ENCODE measurements around the gene ATG5. TPM values are rescaled to one million over a fixed set of nuclear protein-coding genes. Genes with fewer than 3 reads are reported as not detected.

ATG5 gene
- total RNA-seq, 3 donors from 2014 or later (not counting 1 experiment from before 2014, with no cell fraction given), result 27.5 to 39.0 (median 35.4) TPM

GRCh38 chr6:106204961-106205360, 120.6 kb downstream of the ATG5 start:
- Mint-ChIP-seq H3K27me3 (ENCODE audit: low read depth in 2 of 2) (no peaks in the 10 kb centered on the region), H3K4me1 (peaks cover 21 to 25% of the 10 kb centered on the region in 2 donors), H3K9me3 (no peaks in the 10 kb centered on the region), H3K27ac (peak overlapping the region; percentile 86 to 87), H3K36me3 (no peaks in the 10 kb centered on the region), H3K4me3 (peak overlapping the region; percentile 43)
- intact Hi-C loops (cut with micrococcal nuclease), result no loop called here
- TF ChIP-seq, protein P1, sequence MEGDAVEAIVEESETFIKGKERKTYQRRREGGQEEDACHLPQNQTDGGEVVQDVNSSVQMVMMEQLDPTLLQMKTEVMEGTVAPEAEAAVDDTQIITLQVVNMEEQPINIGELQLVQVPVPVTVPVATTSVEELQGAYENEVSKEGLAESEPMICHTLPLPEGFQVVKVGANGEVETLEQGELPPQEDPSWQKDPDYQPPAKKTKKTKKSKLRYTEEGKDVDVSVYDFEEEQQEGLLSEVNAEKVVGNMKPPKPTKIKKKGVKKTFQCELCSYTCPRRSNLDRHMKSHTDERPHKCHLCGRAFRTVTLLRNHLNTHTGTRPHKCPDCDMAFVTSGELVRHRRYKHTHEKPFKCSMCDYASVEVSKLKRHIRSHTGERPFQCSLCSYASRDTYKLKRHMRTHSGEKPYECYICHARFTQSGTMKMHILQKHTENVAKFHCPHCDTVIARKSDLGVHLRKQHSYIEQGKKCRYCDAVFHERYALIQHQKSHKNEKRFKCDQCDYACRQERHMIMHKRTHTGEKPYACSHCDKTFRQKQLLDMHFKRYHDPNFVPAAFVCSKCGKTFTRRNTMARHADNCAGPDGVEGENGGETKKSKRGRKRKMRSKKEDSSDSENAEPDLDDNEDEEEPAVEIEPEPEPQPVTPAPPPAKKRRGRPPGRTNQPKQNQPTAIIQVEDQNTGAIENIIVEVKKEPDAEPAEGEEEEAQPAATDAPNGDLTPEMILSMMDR (IDR thresholded peaks at IDR 0.05), result no peak
- Histone ChIP-seq H3K4me3 (ENCODE audit: low read length) (no peak overlapping the region), H3K4me1 (ENCODE audit: control insufficient read depth, insufficient read depth, low read length) (no peaks in the 10 kb centered on the region), H3K27me3 (ENCODE audit: control insufficient read depth, insufficient read depth, low read length) (no peaks in the 10 kb centered on the region), H3K36me3 (ENCODE audit: control insufficient read depth, insufficient read depth, low read length) (peaks cover 8% of the 10 kb centered on the region), H3K27ac (ENCODE audit: low read length) (peak overlapping the region; percentile 4), H3K9me3 (ENCODE audit: control insufficient read depth, insufficient read depth, low read length) (no peaks in the 10 kb centered on the region)
- DNase-seq (no peak), ATAC-seq (peak in 1 of 3 donors; percentile 59)
- 12% methylated on average over 1 of the region's 2 CpGs for WGBS (ENCODE audit: insufficient coverage)

- Histone ChIP-seq H3K27me3 (ENCODE audit: control insufficient read depth, insufficient read depth, low read length) (no peaks in the 10 kb centered on the region), H3K9me3 (ENCODE audit: control insufficient read depth, insufficient read depth, low read length) (no peaks in the 10 kb centered on the region), H3K4me1 (ENCODE audit: control insufficient read depth, insufficient read depth, low read length) (peaks cover 13% of the 10 kb centered on the region), H3K36me3 (ENCODE audit: control insufficient read depth, insufficient read depth, low read length) (peaks cover 8% of the 10 kb centered on the region), H3K4me3 (ENCODE audit: low read length) (no peak overlapping the region), H3K27ac (ENCODE audit: low read length) (no peak overlapping the region)
- DNase-seq (no peak), ATAC-seq (no peak)
- Mint-ChIP-seq H3K36me3 (no peaks in the 10 kb centered on the region), H3K4me3 (no peak overlapping the region), H3K27ac (peak overlapping the region; percentile 70 to 95), H3K9me3 (peaks cover 0 to 2% of the 10 kb centered on the region in 2 donors), H3K4me1 (peaks cover 55 to 59% of the 10 kb centered on the region in 2 donors), H3K27me3 (ENCODE audit: low read depth in 2 of 2) (no peaks in the 10 kb centered on the region)
- no CpG with 5 or more reads among the region's 1 CpG for WGBS (ENCODE audit: insufficient coverage)
- TF ChIP-seq, protein P1 (IDR thresholded peaks at IDR 0.05), result no peak
- intact Hi-C loops (cut with micrococcal nuclease), result loop anchor here (5.0 kb wide), 1 partner anchor 208 kb away; no protein-coding TSS in a partner anchor
Measured at GRCh38 chr6:106199998-106200397, 125.6 kb downstream of the ATG5 start.

DNA sequence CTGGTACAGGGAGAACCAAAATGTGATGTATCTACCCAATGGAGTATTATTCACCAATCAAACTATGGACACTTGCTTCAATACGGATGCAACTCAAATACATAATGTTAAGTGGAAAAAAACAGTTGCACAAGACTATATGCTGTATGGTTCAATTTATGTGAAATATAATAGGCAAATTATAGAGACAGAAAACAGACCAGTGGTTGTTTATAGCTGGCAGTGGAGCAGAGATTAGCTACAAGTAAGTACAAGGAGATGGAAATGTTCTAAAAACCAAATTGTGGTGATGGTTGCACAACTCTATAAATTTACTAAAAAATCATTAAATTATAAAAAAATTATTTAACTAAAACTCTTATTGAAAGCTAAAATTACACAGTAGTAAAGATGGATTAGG, 126.2 kb downstream of the ATG5 start:
- H3K4me1 ChIP-seq (ENCODE audit: control insufficient read depth, insufficient read depth, low read length), result peaks cover 17% of the 10 kb centered on the region
- H3K9me3 Mint-ChIP-seq, result peaks cover 0 to 2% of the 10 kb centered on the region in 2 donors
- TF ChIP-seq, protein P1 (IDR thresholded peaks at IDR 0.05), result no peak
- WGBS (ENCODE audit: insufficient coverage), result no CpG with 5 or more reads among the region's 1 CpG
- H3K4me3 Mint-ChIP-seq, result no peak overlapping the region
- H3K27ac ChIP-seq (ENCODE audit: low read length), result no peak overlapping the region
- peaks cover 55 to 59% of the 10 kb centered on the region in 2 donors for H3K4me1 Mint-ChIP-seq
- H3K27ac Mint-ChIP-seq, result peak overlapping the region; percentile 70 to 95
- no peaks in the 10 kb centered on the region for H3K36me3 Mint-ChIP-seq
- intact Hi-C loops (cut with micrococcal nuclease), result loop anchor here (5.0 kb wide), 1 partner anchor 207 kb away; no protein-coding TSS in a partner anchor
- no peaks in the 10 kb centered on the region for H3K9me3 ChIP-seq (ENCODE audit: control insufficient read depth, insufficient read depth, low read length)
- no peak for DNase-seq
- no peaks in the 10 kb centered on the region for H3K27me3 ChIP-seq (ENCODE audit: control insufficient read depth, insufficient read depth, low read length)
- ATAC-seq, result no peak
- peaks cover 8% of the 10 kb centered on the region for H3K36me3 ChIP-seq (ENCODE audit: control insufficient read depth, insufficient read depth, low read length)
- no peaks in the 10 kb centered on the region for H3K27me3 Mint-ChIP-seq (ENCODE audit: low read depth in 2 of 2)
- no peak overlapping the region for H3K4me3 ChIP-seq (ENCODE audit: low read length)

DNA sequence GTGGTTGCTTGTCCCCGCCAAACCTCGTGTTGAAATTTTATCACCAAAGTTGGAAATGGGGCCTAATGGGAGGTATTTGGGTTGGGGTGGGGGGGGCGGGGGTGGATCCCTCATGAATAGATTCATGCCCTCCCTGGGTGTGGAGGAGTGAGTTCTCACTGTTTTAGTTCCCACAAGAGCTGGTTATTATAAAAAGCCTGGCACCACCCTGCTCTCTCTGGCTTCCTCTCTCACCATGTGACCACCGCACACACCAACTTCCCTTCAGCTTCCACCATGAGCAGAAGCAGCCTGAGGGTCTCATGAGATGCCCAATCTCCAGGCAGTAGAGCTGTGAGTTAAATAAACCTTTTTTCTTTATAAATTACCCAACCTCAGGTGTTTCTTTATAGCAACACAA, 128.1 kb downstream of the ATG5 start:
- peak; percentile 25 to 50 for DNase-seq
- peak overlapping the region; percentile 80 for H3K4me3 Mint-ChIP-seq

More for the DNA sequence above, 128.1 kb downstream of the ATG5 start:
- peaks cover 0 to 2% of the 10 kb centered on the region in 2 donors for H3K9me3 Mint-ChIP-seq
- TF ChIP-seq, protein P1 (IDR thresholded peaks at IDR 0.05), result no peak
- Histone ChIP-seq H3K4me1 (ENCODE audit: control insufficient read depth, insufficient read depth, low read length) (peaks cover 20% of the 10 kb centered on the region), H3K27ac (ENCODE audit: low read length) (peak overlapping the region; percentile 47), H3K27me3 (ENCODE audit: control insufficient read depth, insufficient read depth, low read length) (no peaks in the 10 kb centered on the region), H3K36me3 (ENCODE audit: control insufficient read depth, insufficient read depth, low read length) (peaks cover 8% of the 10 kb centered on the region), H3K4me3 (ENCODE audit: low read length) (no peak overlapping the region), H3K9me3 (ENCODE audit: control insufficient read depth, insufficient read depth, low read length) (no peaks in the 10 kb centered on the region)
- ATAC-seq, result peak; percentile 53 to 76 (median 65)
- H3K4me1 Mint-ChIP-seq, result peaks cover 50 to 59% of the 10 kb centered on the region in 2 donors
- H3K27me3 Mint-ChIP-seq (ENCODE audit: low read depth in 2 of 2), result no peaks in the 10 kb centered on the region
- H3K36me3 Mint-ChIP-seq, result no peaks in the 10 kb centered on the region
- WGBS (ENCODE audit: insufficient coverage), result 20% methylated on average over 1 of the region's 4 CpGs
- H3K27ac Mint-ChIP-seq, result peak overlapping the region; percentile 92 to 95
- intact Hi-C loops (cut with micrococcal nuclease), result loop anchor here (5.0 kb wide), 1 partner anchor 205 kb away; no protein-coding TSS in a partner anchor
